Urinary bladder (tissue), 4 donors: ENCODE measurements around the gene SBF2. TPM values are rescaled to one million over a fixed set of nuclear protein-coding genes. Genes with fewer than 3 reads are reported as not detected.
A peak's percentile ranks its signal among the peaks of the same experiment; 100 is the strongest.
"Not testable (repeated sequence)": the region's sequence is repeated elsewhere in the genome, so short reads cannot be mapped to it uniquely, and the experiment has no call there.

Source experiments
- DNase-seq: peaks from one replicate; pipeline ENCODE4 v3.0.0-alpha.2; 2015; ENCODE audit errors: extremely low spot score
- H3K27ac ChIP-seq: one replicate; pipeline ENCODE4 v1.5.1; 2013; ENCODE audit warnings: low read depth, mild to moderate bottlenecking, moderate library complexity
- H3K36me3 ChIP-seq: one replicate; pipeline ENCODE4 v1.6.1; 2013; ENCODE audit warnings: mild to moderate bottlenecking, moderate library complexity; ENCODE audit not compliant: insufficient read depth
- H3K4me1 ChIP-seq: one replicate; pipeline ENCODE4 v1.6.1; 2013; ENCODE audit warnings: mild to moderate bottlenecking, moderate library complexity; ENCODE audit not compliant: insufficient read depth
- H3K4me3 ChIP-seq: one replicate; pipeline ENCODE4 v1.5.1; 2013; ENCODE audit warnings: low read depth, low read length
- WGBS: extraction: QIAGEN DNeasy Blood & Tissue Kit; methylation state at CpG from one replicate; pipeline ENCODE4 v1.1.7; 2013; 5-methylcytosine and 5-hydroxymethylcytosine counted together
- polyA plus RNA-seq: library from polyadenylated mRNA; stranded (reverse); fragments of 200-250 nt; gene quantifications from one replicate; pipeline ENCODE4 v1.2.3, GENCODE V29; 2013
- total RNA-seq: library from RNA; depleted of rRNA; stranded (reverse); fragments of >200 nt; gene quantifications from one replicate; pipeline ENCODE4 v1.2.3, GENCODE V29; 2014
- donor health status: healthy with polysubstance abuse.
- donor health status: healthy.

Gene SBF2
- total and polyA plus RNA-seq, 2 donors = 27.8 to 114 TPM

DNA sequence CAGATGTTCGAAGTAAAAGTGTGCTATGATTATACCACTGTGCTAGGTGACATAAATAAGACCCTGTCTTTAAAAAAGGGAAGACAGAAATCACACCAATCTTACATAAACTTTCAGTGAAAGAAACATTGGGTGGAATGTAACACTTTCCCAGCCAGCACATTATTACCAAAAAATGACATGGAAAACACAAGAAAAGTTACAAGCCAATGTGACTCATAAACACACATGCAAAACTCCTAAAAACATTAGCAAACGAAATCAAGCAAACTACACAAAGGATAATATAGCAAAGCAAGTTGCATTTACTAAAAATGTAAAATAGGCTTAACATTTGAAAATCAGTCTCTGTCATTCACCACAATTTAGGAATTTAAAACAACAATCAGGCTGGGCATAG is 47.0 kb downstream of the SBF2 start:
- H3K36me3 ChIP-seq = no peaks in the 10 kb centered on the region
- H3K4me1 ChIP-seq = no peaks in the 10 kb centered on the region
- H3K4me3 ChIP-seq = no peak overlapping the region
- 89% methylated on average over 2 of the region's 2 CpGs for WGBS
- no peak for DNase-seq
- H3K27ac ChIP-seq = no peak overlapping the region

DNA sequence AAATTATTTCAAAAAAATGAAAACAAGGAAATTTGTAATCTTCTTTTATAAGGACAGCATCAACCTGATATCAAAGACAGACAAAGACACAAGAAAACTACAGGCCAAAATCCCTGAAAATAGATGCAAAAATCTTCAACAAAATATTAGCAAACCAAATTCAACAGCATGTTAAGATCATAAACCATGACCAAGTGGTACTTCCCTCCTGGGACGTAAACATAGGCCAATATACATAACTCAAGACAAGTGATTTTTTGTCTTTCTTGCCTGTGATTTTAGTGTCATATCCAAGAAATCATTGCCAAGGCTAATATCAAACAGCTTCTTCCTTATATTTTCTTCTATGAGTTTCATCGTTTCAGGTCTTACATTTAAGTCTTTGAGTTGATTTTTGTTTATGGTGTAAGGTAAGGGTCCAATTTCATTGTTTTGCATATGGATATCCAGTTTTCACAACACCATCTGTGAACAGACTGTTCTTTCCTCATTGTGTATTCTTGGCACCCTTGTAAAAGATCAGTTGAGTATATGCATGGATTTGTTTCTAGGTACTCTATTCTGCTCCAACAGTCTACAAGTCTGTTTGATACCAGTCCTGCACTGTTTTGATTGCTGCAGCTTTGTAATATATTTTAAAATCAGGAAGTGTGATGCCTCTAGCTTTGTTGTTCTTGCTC is 50.0 kb downstream of the SBF2 start:
- WGBS = 93% methylated on average over 2 of the region's 2 CpGs
- Histone ChIP-seq H3K4me3 (no peak overlapping the region), H3K36me3 (no peaks in the 10 kb centered on the region), H3K4me1 (no peaks in the 10 kb centered on the region), H3K27ac (no peak overlapping the region)
- no peak for DNase-seq

DNA sequence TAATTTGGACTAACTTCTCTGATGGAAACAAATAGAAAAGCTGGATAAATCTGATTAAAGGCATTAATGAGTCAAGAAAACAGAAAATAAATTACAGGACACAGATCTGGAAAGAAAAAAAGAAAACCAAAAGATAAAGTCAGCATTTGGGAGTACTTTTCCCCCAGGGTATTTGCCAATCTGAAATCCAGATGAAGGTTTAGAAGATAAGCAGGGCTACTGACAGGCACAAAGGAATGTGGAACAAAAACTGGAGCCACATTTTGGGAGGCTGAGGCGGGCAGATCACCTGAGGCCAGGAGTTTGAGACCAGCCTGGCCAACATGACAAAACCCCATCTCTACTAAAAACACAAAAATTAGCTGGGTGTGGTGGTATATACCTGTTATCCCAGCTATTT is 57.2 kb downstream of the SBF2 start:
- WGBS = 98% methylated on average over 1 of the region's 1 CpG

DNA sequence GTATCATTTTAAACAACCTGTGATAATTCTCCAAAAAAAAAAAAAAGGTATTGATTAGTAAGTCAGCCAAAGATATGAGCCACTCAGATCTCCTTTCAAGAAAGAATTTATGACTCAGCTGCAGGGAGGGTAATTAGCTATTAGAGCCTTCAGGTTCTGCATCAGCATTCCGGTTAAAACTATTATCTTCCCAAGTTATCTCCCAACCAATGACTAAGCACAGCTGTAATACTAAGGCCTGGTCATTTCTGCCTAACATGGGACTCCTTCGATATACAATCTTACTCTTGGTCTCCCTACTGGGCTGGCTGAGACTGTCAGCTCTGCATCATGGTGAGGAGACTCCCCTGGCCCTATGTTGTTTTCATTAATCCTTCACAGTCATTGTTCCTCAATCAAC is 60.4 kb downstream of the SBF2 start:
- Histone ChIP-seq H3K4me3 (no peak overlapping the region), H3K27ac (no peak overlapping the region), H3K36me3 (no peaks in the 10 kb centered on the region), H3K4me1 (no peaks in the 10 kb centered on the region)
- no peak for DNase-seq
- 84% methylated on average over 2 of the region's 2 CpGs for WGBS

More for the DNA sequence above, 57.2 kb downstream of the SBF2 start:
- H3K4me1 ChIP-seq = no peaks in the 10 kb centered on the region
- H3K4me3 ChIP-seq = no peak overlapping the region
- no peaks in the 10 kb centered on the region for H3K36me3 ChIP-seq
- H3K27ac ChIP-seq = no peak overlapping the region
- DNase-seq = no peak

DNA sequence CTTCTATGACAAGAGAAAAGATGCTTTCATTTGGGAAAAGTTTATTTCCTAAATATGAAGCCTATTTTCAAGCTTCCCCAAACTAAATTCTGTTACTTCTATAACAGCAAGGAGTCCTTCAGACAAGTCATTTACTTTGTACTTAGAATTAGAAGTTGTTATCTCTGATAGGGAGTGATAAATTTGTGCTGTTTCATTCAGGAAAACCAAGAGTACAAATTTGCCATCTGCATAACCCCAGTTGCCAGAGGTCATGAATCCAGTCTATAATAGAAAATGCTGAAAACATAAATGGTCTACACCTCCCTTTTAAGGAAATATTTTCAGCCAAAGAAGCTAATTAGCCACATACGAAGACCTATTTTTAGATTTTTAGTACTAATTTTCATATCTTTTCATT is 61.3 kb downstream of the SBF2 start:
- no peak overlapping the region for H3K27ac ChIP-seq
- H3K4me1 ChIP-seq = no peaks in the 10 kb centered on the region
- 94% methylated on average over 1 of the region's 1 CpG for WGBS
- no peak for DNase-seq
- H3K36me3 ChIP-seq = no peaks in the 10 kb centered on the region
- no peak overlapping the region for H3K4me3 ChIP-seq

DNA sequence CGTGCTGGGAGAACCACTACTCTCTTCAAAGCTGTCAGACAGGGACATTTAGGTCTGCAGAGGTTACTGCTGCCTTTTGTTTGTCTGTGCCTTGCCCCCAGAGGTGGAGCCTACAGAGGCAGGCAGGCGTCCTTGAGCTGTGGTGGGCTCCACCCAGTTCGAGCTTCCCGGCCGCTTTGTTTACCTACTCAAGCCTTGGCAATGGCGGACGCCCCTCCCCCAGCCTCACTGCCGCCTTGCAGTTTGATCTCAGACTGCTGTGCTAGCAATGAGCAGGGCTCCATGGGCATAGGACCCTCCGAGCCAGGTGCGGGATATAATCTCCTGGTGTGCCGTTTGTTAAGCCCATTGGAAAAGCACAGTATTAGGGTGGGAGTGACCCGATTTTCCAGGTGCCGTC is 62.2 kb downstream of the SBF2 start:
- not testable (repeated sequence) for H3K4me1 ChIP-seq, DNase-seq, H3K27ac ChIP-seq, H3K4me3 ChIP-seq, H3K36me3 ChIP-seq
- WGBS = 91% methylated on average over 13 of the region's 13 CpGs

DNA sequence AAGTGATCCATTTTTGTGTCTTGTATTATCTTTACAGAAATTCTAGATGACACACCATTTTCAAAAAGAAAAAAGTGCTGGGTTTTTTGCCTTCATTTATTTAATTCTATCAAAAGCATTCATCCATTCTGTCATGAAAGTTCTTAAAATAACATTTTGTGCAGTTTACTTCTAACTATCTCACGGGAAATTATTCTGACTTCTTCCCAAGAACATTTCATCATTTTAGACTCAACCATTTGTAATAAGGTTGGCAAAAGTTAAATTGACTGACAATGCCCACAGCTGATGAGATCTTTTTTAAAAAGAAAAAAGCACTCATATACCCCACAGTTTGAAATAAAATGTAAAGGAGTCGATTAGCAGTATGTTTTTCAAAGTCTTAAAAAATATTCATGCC is 68.5 kb downstream of the SBF2 start:
- 30% methylated on average over 2 of the region's 2 CpGs for WGBS
- Histone ChIP-seq H3K27ac (no peak overlapping the region), H3K4me3 (no peak overlapping the region), H3K36me3 (no peaks in the 10 kb centered on the region), H3K4me1 (no peaks in the 10 kb centered on the region)
- no peak for DNase-seq

DNA sequence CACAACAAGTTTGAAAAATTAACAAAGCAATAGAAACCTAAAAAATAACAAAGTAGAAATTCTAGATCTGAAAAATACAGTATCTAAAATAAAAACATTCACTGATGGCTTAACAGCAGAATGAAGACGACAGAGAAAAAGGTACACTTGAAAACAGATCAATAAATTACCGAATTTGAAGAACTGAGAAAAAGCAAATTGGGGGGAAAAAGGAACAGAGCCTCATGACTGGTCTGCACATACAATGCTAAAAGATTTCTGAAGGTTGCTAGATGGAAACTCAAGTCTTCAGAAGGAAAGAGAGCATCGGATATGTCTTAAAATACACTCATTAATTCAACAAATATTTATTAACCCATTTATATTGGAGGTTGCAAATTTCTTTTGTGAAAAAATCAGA is 71.6 kb downstream of the SBF2 start:
- Histone ChIP-seq H3K4me1 (no peaks in the 10 kb centered on the region), H3K27ac (no peak overlapping the region), H3K36me3 (no peaks in the 10 kb centered on the region), H3K4me3 (no peak overlapping the region)
- WGBS = 96% methylated on average over 3 of the region's 3 CpGs
- no peak for DNase-seq

DNA sequence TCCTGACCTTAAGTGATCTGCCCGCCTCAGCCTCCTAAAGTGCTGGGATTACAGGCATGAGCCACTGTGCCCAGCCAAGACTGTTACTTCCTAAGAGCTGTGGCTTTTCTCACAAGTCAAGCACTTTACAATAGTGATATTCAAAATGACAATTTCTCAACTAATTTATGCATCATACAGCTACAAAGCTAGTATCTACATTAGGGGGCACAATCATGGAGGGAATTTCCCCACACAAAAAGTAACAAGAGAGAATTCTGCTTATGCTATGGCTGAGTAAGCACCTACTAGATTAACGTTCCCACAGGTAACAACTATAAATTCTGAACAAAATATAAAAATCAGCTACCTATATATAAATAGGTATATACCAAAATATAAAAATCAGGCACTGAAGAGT is 72.7 kb downstream of the SBF2 start:
- Histone ChIP-seq H3K4me3 (no peak overlapping the region), H3K4me1 (no peaks in the 10 kb centered on the region), H3K36me3 (no peaks in the 10 kb centered on the region), H3K27ac (no peak overlapping the region)
- DNase-seq = no peak
- WGBS = 97% methylated on average over 2 of the region's 2 CpGs

DNA sequence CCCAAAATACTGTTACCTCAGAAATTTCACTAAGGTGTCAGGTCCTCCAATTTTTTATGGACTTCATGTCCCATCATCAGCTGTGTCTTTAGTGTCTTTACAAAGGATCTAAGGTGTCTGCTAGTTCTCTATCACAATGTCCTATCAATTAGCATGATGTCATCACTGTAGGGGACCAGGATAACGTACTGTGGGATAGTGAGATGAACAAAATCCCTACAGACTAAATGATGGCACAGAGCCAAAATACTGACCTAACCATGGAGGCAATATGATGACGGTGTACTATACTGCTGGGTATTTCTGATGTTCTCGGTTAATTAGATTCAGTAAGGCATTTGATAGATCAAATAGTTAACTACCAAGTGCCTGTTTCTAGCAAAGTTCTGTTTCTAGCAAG is 82.5 kb downstream of the SBF2 start:
- Histone ChIP-seq H3K27ac (no peak overlapping the region), H3K4me3 (no peak overlapping the region), H3K4me1 (no peaks in the 10 kb centered on the region), H3K36me3 (no peaks in the 10 kb centered on the region)
- no peak for DNase-seq
- WGBS = 89% methylated on average over 3 of the region's 3 CpGs

DNA sequence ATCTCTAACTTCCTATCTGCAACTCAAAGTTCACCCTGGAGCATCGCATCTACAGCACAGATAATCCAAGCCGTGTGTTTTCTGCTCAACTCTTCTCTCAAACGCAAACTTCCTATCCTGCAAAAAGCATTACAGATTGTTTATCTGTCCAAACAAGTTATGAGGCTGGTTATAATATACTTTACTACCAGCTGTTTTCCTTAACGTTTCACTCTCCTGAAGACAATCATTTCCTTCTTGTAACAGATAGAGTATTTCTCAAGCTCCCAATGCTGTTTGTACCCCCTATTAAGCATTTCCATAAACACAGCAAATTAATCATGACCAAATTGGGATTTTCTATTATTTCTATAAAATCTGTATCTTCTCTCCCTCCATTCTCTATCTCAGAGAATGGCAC is 84.7 kb downstream of the SBF2 start:
- H3K4me1 ChIP-seq = no peaks in the 10 kb centered on the region
- no peak for DNase-seq
- no peak overlapping the region for H3K4me3 ChIP-seq
- H3K27ac ChIP-seq = no peak overlapping the region
- no peaks in the 10 kb centered on the region for H3K36me3 ChIP-seq
- WGBS = 61% methylated on average over 4 of the region's 4 CpGs

DNA sequence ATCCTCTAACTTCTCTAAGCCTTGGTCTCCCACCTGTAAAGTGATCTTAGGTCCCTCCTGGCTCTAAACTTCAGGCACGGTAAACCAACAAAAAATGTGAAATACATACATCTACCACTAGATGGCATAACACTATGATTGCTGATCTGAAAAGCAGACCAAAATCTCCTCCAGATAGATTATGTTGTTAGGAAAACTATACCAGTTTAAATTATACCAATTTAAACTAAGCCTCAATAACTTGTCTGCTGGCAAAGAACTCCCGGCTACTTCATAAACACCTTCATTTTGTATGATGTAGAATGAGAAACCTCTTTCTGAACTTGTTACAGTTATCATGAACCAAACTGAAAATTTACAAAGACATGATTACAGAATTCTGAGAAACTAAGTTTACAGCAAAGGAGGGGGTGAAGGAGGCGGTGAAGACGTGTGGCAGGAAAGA is 85.9 kb downstream of the SBF2 start:
- Histone ChIP-seq H3K4me1 (no peaks in the 10 kb centered on the region), H3K27ac (no peak overlapping the region), H3K36me3 (no peaks in the 10 kb centered on the region), H3K4me3 (no peak overlapping the region)
- peak; percentile 5 for DNase-seq
- 18% methylated on average over 4 of the region's 4 CpGs for WGBS

DNA sequence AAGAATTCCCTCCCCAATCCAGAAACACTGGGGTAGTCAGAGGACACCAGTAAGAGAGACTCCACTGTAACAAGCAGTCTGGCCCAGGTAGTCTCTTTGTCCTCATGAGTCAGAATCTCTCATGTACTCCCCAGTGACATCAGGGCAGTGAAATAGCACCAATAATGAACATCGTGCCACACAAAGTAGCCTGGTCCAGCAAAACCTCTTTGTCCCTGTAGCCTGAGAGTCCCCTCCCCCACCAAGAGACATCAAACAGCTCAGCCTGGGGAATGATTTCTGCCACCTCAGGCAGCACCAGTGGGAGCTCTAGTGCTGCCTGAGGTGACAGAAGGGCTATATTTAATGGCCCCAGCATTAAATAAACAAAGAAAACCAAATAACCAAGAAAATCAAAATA is 88.1 kb downstream of the SBF2 start:
- WGBS = 68% methylated on average over 1 of the region's 1 CpG
- DNase-seq = no peak
- H3K4me3 ChIP-seq = no peak overlapping the region
- H3K36me3 ChIP-seq = no peaks in the 10 kb centered on the region
- H3K27ac ChIP-seq = no peak overlapping the region
- H3K4me1 ChIP-seq = no peaks in the 10 kb centered on the region

DNA sequence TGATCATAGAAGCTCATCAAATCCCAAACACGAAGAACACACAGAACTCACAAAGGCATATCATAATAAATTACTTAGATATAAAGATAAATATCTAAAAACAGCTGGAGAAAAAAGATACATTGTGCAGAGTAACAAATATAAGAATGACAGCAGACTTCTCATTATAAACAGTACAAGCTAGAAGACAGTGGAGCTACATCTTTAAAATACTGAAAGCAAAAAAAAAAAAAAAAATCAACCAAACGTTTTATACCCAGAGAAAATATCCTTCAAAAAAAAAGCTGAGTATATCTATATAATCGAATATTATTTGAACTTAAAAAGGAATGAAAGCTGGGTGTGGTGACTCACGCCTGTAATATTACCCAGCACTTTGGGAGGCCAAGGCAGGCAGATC is 90.0 kb downstream of the SBF2 start:
- Histone ChIP-seq H3K4me1 (no peaks in the 10 kb centered on the region), H3K36me3 (no peaks in the 10 kb centered on the region), H3K27ac (no peak overlapping the region), H3K4me3 (no peak overlapping the region)
- no peak for DNase-seq
- WGBS = 95% methylated on average over 4 of the region's 4 CpGs

DNA sequence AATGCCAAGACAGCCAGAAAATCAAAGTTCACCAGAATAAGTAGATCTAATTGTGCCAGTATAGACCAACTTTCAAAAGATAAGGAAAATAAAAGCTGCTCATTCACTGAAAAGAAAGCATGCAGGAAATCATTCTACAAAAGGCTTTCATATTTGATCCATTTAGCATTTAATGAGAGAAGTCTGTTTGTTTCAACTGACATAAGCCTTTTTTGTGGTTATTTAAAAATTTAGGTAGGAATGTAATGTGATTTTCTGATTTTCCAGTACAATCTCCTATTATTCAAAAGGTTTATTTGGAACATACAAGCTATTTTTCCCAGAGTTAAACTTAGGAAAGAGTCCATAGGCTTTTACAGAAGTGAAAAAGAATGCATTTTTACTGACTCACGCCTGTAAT is 92.7 kb downstream of the SBF2 start:
- 69% methylated on average over 1 of the region's 1 CpG for WGBS
- H3K4me3 ChIP-seq = no peak overlapping the region
- no peaks in the 10 kb centered on the region for H3K4me1 ChIP-seq
- H3K27ac ChIP-seq = no peak overlapping the region
- H3K36me3 ChIP-seq = no peaks in the 10 kb centered on the region
- no peak for DNase-seq
